NCI-H1436 (cell line): ENCODE data around the gene GRID1.
"Not testable (repeated sequence)": the region's sequence is repeated elsewhere in the genome, so short reads cannot be mapped to it uniquely, and the experiment has no call there.

ENCODE experiments used
- DNase-seq: peaks from one replicate; lab custom pipeline; 2025; lab: John Stamatoyannopoulos, UW

GRID1 gene

GRCh38 chr10:85719408-85719807 lies 647.2 kb downstream of the GRID1 start:
- DNase-seq: no peak

- no peak for DNase-seq
Measured at GRCh38 chr10:85713885-85714284, 652.7 kb downstream of the GRID1 start.

- no peak for DNase-seq
Measured at GRCh38 chr10:85702768-85703167, 663.8 kb downstream of the GRID1 start.

- not testable (repeated sequence) for DNase-seq
Measured at GRCh38 chr10:85699066-85699465, 667.5 kb downstream of the GRID1 start.

- DNase-seq: no peak
Measured at GRCh38 chr10:85696893-85697292, 669.7 kb downstream of the GRID1 start.

GRCh38 chr10:85682621-85683020 lies 684.0 kb downstream of the GRID1 start:
- DNase-seq: no peak

- DNase-seq: no peak
Measured at GRCh38 chr10:85679710-85680109, 686.9 kb downstream of the GRID1 start.

GRCh38 chr10:85679061-85679460 lies 687.5 kb downstream of the GRID1 start:
- DNase-seq: no peak

- DNase-seq: no peak
Measured at GRCh38 chr10:85674851-85675250, 691.7 kb downstream of the GRID1 start.

- no peak for DNase-seq
Measured at GRCh38 chr10:85673270-85673669, 693.3 kb downstream of the GRID1 start.

GRCh38 chr10:85671530-85671929 lies 695.1 kb downstream of the GRID1 start:
- DNase-seq: no peak

GRCh38 chr10:85668522-85668921 lies 698.1 kb downstream of the GRID1 start:
- DNase-seq: no peak

GRCh38 chr10:85667638-85668233 lies 698.9 kb downstream of the GRID1 start:
- no peak for DNase-seq

- no peak for DNase-seq
Measured at GRCh38 chr10:85666987-85667386, 699.6 kb downstream of the GRID1 start.

GRCh38 chr10:85666102-85666501 lies 700.5 kb downstream of the GRID1 start:
- no peak for DNase-seq

- no peak for DNase-seq
Measured at GRCh38 chr10:85665681-85666080, 700.9 kb downstream of the GRID1 start.

GRCh38 chr10:85665078-85665477 lies 701.5 kb downstream of the GRID1 start:
- no peak for DNase-seq

GRCh38 chr10:85661123-85661522 lies 705.5 kb downstream of the GRID1 start:
- no peak for DNase-seq

- DNase-seq: no peak
Measured at GRCh38 chr10:85659331-85659730, 707.3 kb downstream of the GRID1 start.

- no peak for DNase-seq
Measured at GRCh38 chr10:85658518-85658917, 708.1 kb downstream of the GRID1 start.

- no peak for DNase-seq
Measured at GRCh38 chr10:85657476-85658113, 709.0 kb downstream of the GRID1 start.

- no peak for DNase-seq
Measured at GRCh38 chr10:85655411-85655810, 711.2 kb downstream of the GRID1 start.

GRCh38 chr10:85651497-85651882 lies 715.1 kb downstream of the GRID1 start:
- DNase-seq: no peak
